Gastrocnemius medialis (tissue), 4 donors: ENCODE measurements around the gene PLPP2.

Experiments
- POLR2A ChIP-seq, 2 donors: fragments of 450-650 bp; IDR thresholded peaks; one replicate each; pipeline ENCODE4 v1.6.1; 2017; ENCODE audit warnings: antibody characterized with exemption in 2 of 2, mild to moderate bottlenecking in 2 of 2, moderate library complexity in 2 of 2
- TF ChIP-seq, protein P1 (sequence below), 5 experiments: fragments of 450-650 bp in 3 of 5; fragments of 200-600 bp in 2 of 5; sonication (generic) in 2 of 5; IDR thresholded peaks in 4 of 5; conservative IDR thresholded peaks in 1 of 5; 1 replicate in 4 of 5; 2 replicates in 1 of 5; pipeline ENCODE4 v1.5.1; 2016 to 2019; ENCODE audit warnings: antibody characterized with exemption in 5 of 5, mild to moderate bottlenecking in 3 of 5, moderate library complexity in 3 of 5

DNA sequence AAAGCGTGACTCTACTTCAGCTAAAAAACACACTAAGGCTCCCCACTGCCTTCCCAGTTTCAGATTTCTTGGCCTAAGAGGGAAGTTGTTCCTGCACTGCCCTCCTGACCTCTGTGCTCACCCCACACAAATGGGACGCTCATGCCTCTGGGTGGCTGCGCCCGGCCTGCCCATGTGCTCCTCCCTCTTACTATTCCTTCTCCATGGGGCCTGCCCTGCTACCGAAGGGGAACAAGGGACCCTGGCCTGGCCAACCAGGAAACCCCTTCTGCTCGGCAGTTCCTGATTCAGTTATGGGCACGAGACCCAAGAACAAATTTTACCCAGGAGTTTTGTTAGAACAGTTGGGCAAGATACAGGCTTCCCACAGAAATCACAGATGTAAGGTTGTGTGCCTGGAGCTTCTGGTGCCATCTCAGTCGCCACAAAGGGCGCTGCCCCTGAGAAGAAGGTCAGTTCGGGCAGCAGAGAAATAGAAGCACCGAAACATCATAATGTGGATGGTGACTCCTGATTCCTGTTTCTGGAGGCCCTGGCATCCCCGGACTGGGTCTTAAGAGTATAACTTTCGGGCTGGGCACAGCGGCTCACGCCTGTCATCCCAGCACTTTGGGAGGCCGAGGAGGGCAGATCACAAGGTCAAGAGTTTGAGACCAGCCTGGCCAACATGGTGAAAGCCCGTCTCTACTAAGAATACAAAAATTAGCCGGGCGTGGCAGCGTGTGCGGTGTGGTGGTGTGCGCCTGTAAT is 5.4 kb upstream of the PLPP2 start:
- TF ChIP-seq, protein P1, sequence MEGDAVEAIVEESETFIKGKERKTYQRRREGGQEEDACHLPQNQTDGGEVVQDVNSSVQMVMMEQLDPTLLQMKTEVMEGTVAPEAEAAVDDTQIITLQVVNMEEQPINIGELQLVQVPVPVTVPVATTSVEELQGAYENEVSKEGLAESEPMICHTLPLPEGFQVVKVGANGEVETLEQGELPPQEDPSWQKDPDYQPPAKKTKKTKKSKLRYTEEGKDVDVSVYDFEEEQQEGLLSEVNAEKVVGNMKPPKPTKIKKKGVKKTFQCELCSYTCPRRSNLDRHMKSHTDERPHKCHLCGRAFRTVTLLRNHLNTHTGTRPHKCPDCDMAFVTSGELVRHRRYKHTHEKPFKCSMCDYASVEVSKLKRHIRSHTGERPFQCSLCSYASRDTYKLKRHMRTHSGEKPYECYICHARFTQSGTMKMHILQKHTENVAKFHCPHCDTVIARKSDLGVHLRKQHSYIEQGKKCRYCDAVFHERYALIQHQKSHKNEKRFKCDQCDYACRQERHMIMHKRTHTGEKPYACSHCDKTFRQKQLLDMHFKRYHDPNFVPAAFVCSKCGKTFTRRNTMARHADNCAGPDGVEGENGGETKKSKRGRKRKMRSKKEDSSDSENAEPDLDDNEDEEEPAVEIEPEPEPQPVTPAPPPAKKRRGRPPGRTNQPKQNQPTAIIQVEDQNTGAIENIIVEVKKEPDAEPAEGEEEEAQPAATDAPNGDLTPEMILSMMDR (IDR thresholded peaks at IDR 0.05 in 4 of 5, conservative IDR thresholded peaks at IDR 0.05 in 1 of 5) = no peak
- TF ChIP-seq POLR2A (IDR thresholded peaks at IDR 0.05) = no peak
